Keratinocyte (primary cell): ENCODE data around the gene NOM1. TPM values are rescaled to one million over a fixed set of nuclear protein-coding genes. Genes with fewer than 3 reads are reported as not detected.

Experiments
- DNase-seq: peaks from one replicate; pipeline ENCODE4 v3.0.0-alpha.2; 2011; ENCODE audit warnings: low read depth, missing footprints, low spot score
- FAIRE-seq: peaks from 2 replicates; lab custom pipeline; 2011; peaks lifted over from hg19 to GRCh38; lab: Jason Lieb, UNC
- H2AFZ ChIP-seq: 2 replicates; pipeline ENCODE4 v1.6.0; 2012; ENCODE audit warnings: low read length, control low read depth, inconsistent platforms; ENCODE audit not compliant: control insufficient read depth
- H3K27ac ChIP-seq: 2 replicates; pipeline ENCODE4 v1.5.1; 2011; ENCODE audit warnings: low read length; ENCODE audit not compliant: control insufficient read depth, insufficient read depth
- H3K27me3 ChIP-seq: 3 replicates; pipeline ENCODE4 v1.6.0; 2011; ENCODE audit warnings: low read length; ENCODE audit not compliant: control insufficient read depth, insufficient read depth; ENCODE audit errors: extremely low read depth
- H3K36me3 ChIP-seq, 2 experiments: 2 replicates in 1 of 2; 3 replicates in 1 of 2; pipeline ENCODE4 v1.5.1; 2011; ENCODE audit warnings: low read length in 2 of 2, mild to moderate bottlenecking in 1 of 2; ENCODE audit not compliant: control insufficient read depth in 2 of 2, insufficient read depth in 2 of 2; ENCODE audit errors: extremely low read depth in 1 of 2
- H3K4me1 ChIP-seq: 3 replicates; pipeline ENCODE4 v1.5.1; 2011; ENCODE audit warnings: low read length; ENCODE audit not compliant: control insufficient read depth, insufficient read depth; ENCODE audit errors: extremely low read depth
- H3K4me2 ChIP-seq: 3 replicates; pipeline ENCODE4 v1.6.0; 2011; ENCODE audit warnings: low read depth, low read length; ENCODE audit not compliant: control insufficient read depth, insufficient read depth; ENCODE audit errors: extremely low read depth
- H3K4me3 ChIP-seq, 3 experiments: fragments of 200-600 bp in 1 of 3; sonication (generic) in 1 of 3; 2 replicates in 2 of 3; 3 replicates in 1 of 3; pipeline ENCODE4 v1.5.1; 2011 to 2016; ENCODE audit warnings: low read length in 3 of 3, mild to moderate bottlenecking in 3 of 3, control low read depth in 2 of 3, inconsistent platforms in 1 of 3, low read depth in 1 of 3, mixed read lengths in 1 of 3, mixed run types in 1 of 3, moderate library complexity in 1 of 3; ENCODE audit not compliant: control insufficient read depth in 2 of 3, insufficient read depth in 2 of 3; ENCODE audit errors: extremely low read depth in 1 of 3
- H3K79me2 ChIP-seq: 2 replicates; pipeline ENCODE4 v1.6.0; 2012; ENCODE audit warnings: low read length; ENCODE audit not compliant: control insufficient read depth, insufficient read depth
- H3K9ac ChIP-seq: 3 replicates; pipeline ENCODE4 v1.6.0; 2011; ENCODE audit warnings: low read length; ENCODE audit not compliant: control insufficient read depth, insufficient read depth; ENCODE audit errors: extremely low read depth
- H3K9me1 ChIP-seq: 3 replicates; pipeline ENCODE4 v1.6.0; 2011; ENCODE audit warnings: low read length; ENCODE audit not compliant: control insufficient read depth, insufficient read depth; ENCODE audit errors: extremely low read depth
- H3K9me3 ChIP-seq: 2 replicates; pipeline ENCODE4 v1.5.1; 2012; ENCODE audit warnings: low read depth, low read length; ENCODE audit not compliant: control insufficient read depth
- H4K20me1 ChIP-seq: 3 replicates; pipeline ENCODE4 v1.6.0; 2011; ENCODE audit warnings: low read length; ENCODE audit not compliant: control insufficient read depth, insufficient read depth; ENCODE audit errors: extremely low read depth
- CTCF ChIP-seq, 3 experiments: IDR thresholded peaks in 1 of 3; conservative IDR thresholded peaks in 1 of 3; optimal IDR thresholded peaks in 1 of 3; 2 replicates in 2 of 3; 3 replicates in 1 of 3; pipeline versions ENCODE3 to v1.5.1; 2011; ENCODE audit warnings: low read length in 3 of 3, mild to moderate bottlenecking in 3 of 3, moderate library complexity in 2 of 3, control low read depth in 1 of 3, inconsistent platforms in 1 of 3; ENCODE audit not compliant: insufficient read depth in 2 of 3; ENCODE audit errors: extremely low read depth in 1 of 3
- EZH2 ChIP-seq: IDR thresholded peaks from one replicate; pipeline ENCODE4 v1.6.1; 2012; ENCODE audit warnings: inconsistent platforms, mild to moderate bottlenecking, low read length, moderate library complexity
- dilution Hi-C: fragments of 300-500 bp; cut with MboI; formaldehyde crosslinking; loops from one replicate; pipeline ENCODE4 v1.7.0; 2020; ENCODE audit warnings: low sequenced_read_pairs; ENCODE audit not compliant: extremely low pct_ligation_motif_present
- polyA plus RNA-seq, 5 experiments: library from polyadenylated mRNA; depleted of rRNA in 3 of 5; stranded (reverse) in 3 of 5; stranded (forward) in 1 of 5; unstranded in 1 of 5; fragments of >200 nt; gene quantifications; 1 replicate in 1 of 5; 2 replicates in 3 of 5; 3 replicates in 1 of 5; pipeline versions ENCODE4 v1.2.1 to v1.2.3, GENCODE V29; 2011 to 2012; ENCODE audit warnings: missing spikeins in 2 of 5, low read depth in 1 of 5, low replicate concordance in 1 of 5

Gene NOM1
- polyA plus RNA-seq, 1 donor (not counting 4 experiments of a cell fraction or from before 2014, with no cell fraction given), result 17.1 TPM

GRCh38 chr7:157011333-157012112, 62.0 kb downstream of the NOM1 start:
- dilution Hi-C loops, result no loop called here

GRCh38 chr7:157012113-157012547, 62.6 kb downstream of the NOM1 start:
- Histone ChIP-seq H3K36me3 (no peaks in the 10 kb centered on the region), H3K4me2 (no peak overlapping the region), H3K9me1 (no peaks in the 10 kb centered on the region), H3K4me3 (no peak overlapping the region), H3K4me1 (peaks cover 8% of the 10 kb centered on the region), H4K20me1 (no peaks in the 10 kb centered on the region), H3K79me2 (no peaks in the 10 kb centered on the region), H3K9me3 (no peaks in the 10 kb centered on the region), H3K27ac (no peak overlapping the region), H3K27me3 (peaks cover 89% of the 10 kb centered on the region), H2AFZ (no peak overlapping the region), H3K9ac (no peak overlapping the region)
- no peak for TF ChIP-seq EZH2
- TF ChIP-seq CTCF (optimal IDR thresholded peaks at IDR 0.05 in 1 of 3, IDR thresholded peaks at IDR 0.05 in 1 of 3, conservative IDR thresholded peaks at IDR 0.05 in 1 of 3; ENCODE audit: extremely low read depth in 1 of 3, insufficient read depth in 2 of 3, low read length in 3 of 3), result no peak
- no peak for FAIRE-seq
- no peak for DNase-seq
- dilution Hi-C loops, result no loop called here

More at GRCh38 chr7:157011333-157012112, 62.0 kb downstream of the NOM1 start:
- Histone ChIP-seq H2AFZ (peak overlapping the region; percentile 76), H3K9ac (no peak overlapping the region), H3K27ac (no peak overlapping the region), H3K9me1 (no peaks in the 10 kb centered on the region), H3K79me2 (no peaks in the 10 kb centered on the region), H3K4me2 (peak overlapping the region; percentile 75), H3K9me3 (no peaks in the 10 kb centered on the region), H4K20me1 (no peaks in the 10 kb centered on the region), H3K27me3 (peaks cover 89% of the 10 kb centered on the region), H3K36me3 (no peaks in the 10 kb centered on the region), H3K4me1 (peaks cover 8% of the 10 kb centered on the region), H3K4me3 (peak overlapping the region; percentile 56 to 68 (median 59))
- DNase-seq (no peak), FAIRE-seq (no peak)
- TF ChIP-seq EZH2, result peak; percentile 12
- no peak for TF ChIP-seq CTCF (optimal IDR thresholded peaks at IDR 0.05 in 1 of 3, IDR thresholded peaks at IDR 0.05 in 1 of 3, conservative IDR thresholded peaks at IDR 0.05 in 1 of 3; ENCODE audit: extremely low read depth in 1 of 3, insufficient read depth in 2 of 3, low read length in 3 of 3)
